H9 (cell line): ENCODE measurements around the gene RAB24. TPM values are rescaled to one million over a fixed set of nuclear protein-coding genes. Genes with fewer than 3 reads are reported as not detected.

ENCODE experiments used
- DNase-seq: peaks from one replicate; pipeline ENCODE4 v3.0.0-alpha.2; 2017
- H2AFZ ChIP-seq: one replicate; pipeline ENCODE4 v1.6.1; 2013; ENCODE audit warnings: mild to moderate bottlenecking, low read length, control low read depth, moderate library complexity
- H2AK5ac ChIP-seq: 2 replicates; pipeline ENCODE4 v1.6.1; 2013; ENCODE audit warnings: low read length, control low read depth, mixed read lengths; ENCODE audit not compliant: insufficient read length
- H2BK120ac ChIP-seq: one replicate; pipeline ENCODE4 v1.6.1; 2013; ENCODE audit warnings: low read depth, mild to moderate bottlenecking, low read length, control low read depth, inconsistent platforms; ENCODE audit not compliant: poor library complexity, severe bottlenecking
- H2BK12ac ChIP-seq: 2 replicates; pipeline ENCODE4 v1.6.1; 2013; ENCODE audit warnings: low read length, control low read depth, mixed read lengths, low read depth; ENCODE audit not compliant: insufficient read length
- H2BK15ac ChIP-seq: 2 replicates; pipeline ENCODE4 v1.6.1; 2013; ENCODE audit warnings: low read depth, low read length, control low read depth
- H2BK20ac ChIP-seq: one replicate; pipeline ENCODE4 v1.6.1; 2013; ENCODE audit warnings: low read depth, mild to moderate bottlenecking, low read length, control low read depth, inconsistent platforms; ENCODE audit not compliant: poor library complexity, severe bottlenecking
- H2BK5ac ChIP-seq: 2 replicates; pipeline ENCODE4 v1.6.1; 2013; ENCODE audit warnings: low read length, control low read depth, mixed read lengths; ENCODE audit not compliant: insufficient read length
- H3K14ac ChIP-seq: 2 replicates; pipeline ENCODE4 v1.6.1; 2013; ENCODE audit warnings: low read length, control low read depth; ENCODE audit not compliant: insufficient read depth
- H3K18ac ChIP-seq: 2 replicates; pipeline ENCODE4 v1.6.1; 2013; ENCODE audit warnings: low read depth, mild to moderate bottlenecking, mixed read lengths, low read length, control low read depth; ENCODE audit not compliant: insufficient read length
- H3K23ac ChIP-seq: 2 replicates; pipeline ENCODE4 v1.6.1; 2013; ENCODE audit warnings: low read length, control low read depth, mixed read lengths, low read depth; ENCODE audit not compliant: insufficient read length
- H3K23me2 ChIP-seq: 2 replicates; pipeline ENCODE4 v1.6.1; 2013; ENCODE audit warnings: low read depth, mild to moderate bottlenecking, mixed read lengths, low read length, control low read depth; ENCODE audit not compliant: insufficient read length, poor library complexity, severe bottlenecking
- H3K27ac ChIP-seq: 2 replicates; pipeline ENCODE4 v1.5.1; 2013; ENCODE audit warnings: low read length, control low read depth, mixed read lengths, low read depth; ENCODE audit not compliant: insufficient read length
- H3K27me3 ChIP-seq: 2 replicates; pipeline ENCODE4 v1.6.1; 2013; ENCODE audit warnings: low read length, control low read depth, inconsistent platforms; ENCODE audit not compliant: insufficient read depth
- H3K4ac ChIP-seq: 2 replicates; pipeline ENCODE4 v1.6.1; 2013; ENCODE audit warnings: low read depth, mild to moderate bottlenecking, control low read depth, inconsistent platforms, low read length, moderate library complexity
- H3K4me1 ChIP-seq: 2 replicates; pipeline ENCODE4 v1.6.1; 2013; ENCODE audit warnings: low read length, control low read depth, inconsistent platforms; ENCODE audit not compliant: insufficient read depth
- H3K4me2 ChIP-seq: 2 replicates; pipeline ENCODE4 v1.6.1; 2013; ENCODE audit warnings: low read length, control low read depth, mixed read lengths; ENCODE audit not compliant: insufficient read length, insufficient read depth
- H3K56ac ChIP-seq: 2 replicates; pipeline ENCODE4 v1.6.1; 2013; ENCODE audit warnings: low read depth, mild to moderate bottlenecking, mixed read lengths, low read length, control low read depth; ENCODE audit not compliant: insufficient read length
- H3K79me1 ChIP-seq: 2 replicates; pipeline ENCODE4 v1.6.1; 2013; ENCODE audit warnings: low read depth, mild to moderate bottlenecking, moderate library complexity, low read length, control low read depth, inconsistent platforms; ENCODE audit not compliant: insufficient read depth, poor library complexity, severe bottlenecking
- H3K79me2 ChIP-seq: 2 replicates; pipeline ENCODE4 v1.6.1; 2013; ENCODE audit warnings: low read length, control low read depth, inconsistent platforms; ENCODE audit not compliant: insufficient read depth
- H3K9ac ChIP-seq: 2 replicates; pipeline ENCODE4 v1.6.1; 2013; ENCODE audit warnings: low read length, control low read depth, mixed read lengths; ENCODE audit not compliant: insufficient read length; ENCODE audit errors: extremely low read depth
- H3K9me3 ChIP-seq: one replicate; pipeline ENCODE4 v1.6.1; 2013; ENCODE audit warnings: low read depth, low read length, inconsistent platforms; ENCODE audit not compliant: control insufficient read depth
- H3T11ph ChIP-seq: one replicate; pipeline ENCODE4 v1.6.1; 2013; ENCODE audit warnings: mild to moderate bottlenecking, low read length, control low read depth, inconsistent platforms
- H4K20me1 ChIP-seq: one replicate; pipeline ENCODE4 v1.6.1; 2013; ENCODE audit not compliant: control insufficient read depth, insufficient read length, insufficient read depth
- H4K5ac ChIP-seq: 2 replicates; pipeline ENCODE4 v1.6.1; 2013; ENCODE audit warnings: low read depth, mild to moderate bottlenecking, mixed read lengths, low read length, control low read depth; ENCODE audit not compliant: insufficient read length
- H4K8ac ChIP-seq: replicated peaks from 2 replicates; pipeline ENCODE4 v1.6.1; 2013; ENCODE audit warnings: low read length, control low read depth, mixed read lengths, low read depth; ENCODE audit not compliant: insufficient read length
- H4K91ac ChIP-seq: 2 replicates; pipeline ENCODE4 v1.6.1; 2013; ENCODE audit warnings: low read depth, mild to moderate bottlenecking, moderate library complexity, mixed read lengths, low read length, control low read depth; ENCODE audit not compliant: insufficient read length
- H3K27ac Mint-ChIP-seq, 3 experiments: 2 replicates in 2 of 3; 3 replicates in 1 of 3; pipeline ENCODE4 v1.8.0; 2020 to 2021; ENCODE audit warnings: mixed read lengths in 3 of 3, mild to moderate bottlenecking in 1 of 3, moderate library complexity in 1 of 3
- H3K27me3 Mint-ChIP-seq: 2 replicates; pipeline ENCODE4 v1.8.0; 2021; ENCODE audit warnings: low read depth, mild to moderate bottlenecking, moderate library complexity, mixed read lengths
- H3K36me3 Mint-ChIP-seq, 3 experiments: 2 replicates in 2 of 3; 3 replicates in 1 of 3; pipeline ENCODE4 v1.8.0; 2020 to 2021; ENCODE audit warnings: low read depth in 3 of 3, mixed read lengths in 3 of 3; ENCODE audit not compliant: insufficient read depth in 1 of 3
- H3K4me1 Mint-ChIP-seq, 2 experiments: 2 replicates each; pipeline ENCODE4 v1.8.0; 2020; ENCODE audit warnings: mixed read lengths in 2 of 2
- H3K4me3 Mint-ChIP-seq, 2 experiments: 2 replicates in 1 of 2; 3 replicates in 1 of 2; pipeline ENCODE4 v1.8.0; 2020 to 2021; ENCODE audit warnings: mild to moderate bottlenecking in 2 of 2, mixed read lengths in 2 of 2, moderate library complexity in 1 of 2
- H3K9me3 Mint-ChIP-seq, 2 experiments: 2 replicates in 1 of 2; 3 replicates in 1 of 2; pipeline ENCODE4 v1.8.0; 2020; ENCODE audit warnings: mild to moderate bottlenecking in 2 of 2, mixed read lengths in 2 of 2, moderate library complexity in 1 of 2
- WGBS: extraction: QIAGEN DNeasy Blood & Tissue Kit; methylation state at CpG from one replicate; pipeline ENCODE4 v1.1.7; 2013; ENCODE audit warnings: missing lambda C conversion rate, low lambda C conversion rate, mixed read lengths; ENCODE audit not compliant: insufficient read length; ENCODE audit errors: extremely low coverage; 5-methylcytosine and 5-hydroxymethylcytosine counted together
- total RNA-seq: library from RNA; stranded (reverse); gene quantifications from 2 replicates; pipeline ENCODE4 v1.2.1, GENCODE V29; 2021
- TF ChIP-seq, protein P1 (sequence below): fragments of 200-600 bp; sonication (generic); conservative IDR thresholded peaks from 3 replicates; pipeline ENCODE4 v1.8.0; 2021; ENCODE audit warnings: antibody characterized with exemption, mild to moderate bottlenecking

Gene RAB24
- total RNA-seq, 1 experiment from 2014 or later = 17.6 TPM

DNA sequence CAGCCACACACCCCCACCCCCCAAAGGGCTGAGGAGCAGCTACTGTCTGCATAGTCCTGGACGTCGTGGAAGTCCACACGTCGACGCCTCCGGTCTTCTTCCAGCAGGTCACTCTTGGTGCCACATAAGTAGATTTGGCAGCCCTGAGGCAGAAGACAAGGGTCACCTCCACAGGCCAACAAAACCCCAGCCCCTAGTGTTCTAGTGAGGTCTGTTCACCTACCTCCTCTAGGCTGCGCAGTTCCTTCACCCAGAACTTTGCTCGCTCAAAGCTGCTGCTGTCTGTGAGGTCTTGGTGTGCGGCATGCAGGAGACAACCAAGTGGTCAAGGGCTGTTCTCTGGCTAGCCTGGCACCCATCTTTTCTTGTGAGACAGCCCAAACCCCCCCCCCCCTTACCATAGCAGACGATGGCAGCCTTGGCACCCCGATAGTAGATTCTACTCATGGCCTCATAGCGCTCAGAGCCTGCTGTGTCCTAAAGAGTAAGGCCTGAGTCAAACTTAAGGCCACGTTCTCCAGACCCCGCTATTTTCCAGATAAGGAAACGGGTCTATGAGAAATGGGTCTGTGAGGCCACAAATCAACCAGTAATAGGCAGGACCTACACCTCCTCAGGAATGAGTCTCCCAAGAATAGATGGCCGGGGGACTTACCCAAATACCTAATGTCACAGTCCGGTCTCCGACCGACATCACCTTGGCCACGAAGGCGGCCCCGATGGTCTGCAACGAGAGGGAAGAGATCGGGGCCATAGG, 987 bp downstream of the RAB24 start:
- H2BK15ac ChIP-seq = no peak overlapping the region
- peaks cover 9% of the 10 kb centered on the region; the same call in 1 of the 2 replicates for H3K79me2 ChIP-seq
- H3K9ac ChIP-seq = peak overlapping the region; percentile 6
- H4K91ac ChIP-seq = no peak overlapping the region
- no peak overlapping the region for H3K56ac ChIP-seq
- no peaks in the 10 kb centered on the region for H3K9me3 Mint-ChIP-seq
- no peak overlapping the region for H2BK20ac ChIP-seq
- H3K27me3 Mint-ChIP-seq = peaks cover 1% of the 10 kb centered on the region; the same call in 1 of the 2 replicates
- no peak overlapping the region for H2BK120ac ChIP-seq
- H3K36me3 Mint-ChIP-seq = peaks cover 24 to 54% (median 27%) of the 10 kb centered on the region in 3 experiments
- H3K4me1 Mint-ChIP-seq = peaks cover 36 to 52% of the 10 kb centered on the region in 2 experiments
- no peak overlapping the region for H4K8ac ChIP-seq
- TF ChIP-seq, protein P1, sequence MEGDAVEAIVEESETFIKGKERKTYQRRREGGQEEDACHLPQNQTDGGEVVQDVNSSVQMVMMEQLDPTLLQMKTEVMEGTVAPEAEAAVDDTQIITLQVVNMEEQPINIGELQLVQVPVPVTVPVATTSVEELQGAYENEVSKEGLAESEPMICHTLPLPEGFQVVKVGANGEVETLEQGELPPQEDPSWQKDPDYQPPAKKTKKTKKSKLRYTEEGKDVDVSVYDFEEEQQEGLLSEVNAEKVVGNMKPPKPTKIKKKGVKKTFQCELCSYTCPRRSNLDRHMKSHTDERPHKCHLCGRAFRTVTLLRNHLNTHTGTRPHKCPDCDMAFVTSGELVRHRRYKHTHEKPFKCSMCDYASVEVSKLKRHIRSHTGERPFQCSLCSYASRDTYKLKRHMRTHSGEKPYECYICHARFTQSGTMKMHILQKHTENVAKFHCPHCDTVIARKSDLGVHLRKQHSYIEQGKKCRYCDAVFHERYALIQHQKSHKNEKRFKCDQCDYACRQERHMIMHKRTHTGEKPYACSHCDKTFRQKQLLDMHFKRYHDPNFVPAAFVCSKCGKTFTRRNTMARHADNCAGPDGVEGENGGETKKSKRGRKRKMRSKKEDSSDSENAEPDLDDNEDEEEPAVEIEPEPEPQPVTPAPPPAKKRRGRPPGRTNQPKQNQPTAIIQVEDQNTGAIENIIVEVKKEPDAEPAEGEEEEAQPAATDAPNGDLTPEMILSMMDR = no peak; the same call in 2 of the 3 replicates
- H2AK5ac ChIP-seq = no peak overlapping the region
- WGBS = no CpG with 5 or more reads among the region's 24 CpGs
- H4K20me1 ChIP-seq = peaks cover 5% of the 10 kb centered on the region
- peak overlapping the region; percentile 93 to 96 for H3K4me3 Mint-ChIP-seq
- H3K27ac Mint-ChIP-seq = peak overlapping the region in 2 of 3 experiments; percentile 52 to 97; a peak in 3 of 7 replicates
- no peaks in the 10 kb centered on the region for H3K27me3 ChIP-seq
- H3T11ph ChIP-seq = no peak overlapping the region
- H2AFZ ChIP-seq = no peak overlapping the region
- H2BK12ac ChIP-seq = no peak overlapping the region
- DNase-seq = peak; percentile 53
- H3K23me2 ChIP-seq = peaks cover 13% of the 10 kb centered on the region
- no peak overlapping the region for H3K4ac ChIP-seq
- no peaks in the 10 kb centered on the region for H3K79me1 ChIP-seq
- H3K14ac ChIP-seq = no peak overlapping the region; the same call in 1 of the 2 replicates
- no peak overlapping the region for H2BK5ac ChIP-seq
- no peak overlapping the region for H4K5ac ChIP-seq
- H3K9me3 ChIP-seq = no peaks in the 10 kb centered on the region
- H3K4me2 ChIP-seq = peak overlapping the region; percentile 74
- H3K18ac ChIP-seq = no peak overlapping the region
- H3K23ac ChIP-seq = no peak overlapping the region
- H3K4me1 ChIP-seq = no peaks in the 10 kb centered on the region
- no peak overlapping the region for H3K27ac ChIP-seq
